Measurements from ENCODE around the gene KRT13. TPM values are rescaled to one million over a fixed set of nuclear protein-coding genes. Genes with fewer than 3 reads are reported as not detected.

KRT13 gene
- polyA plus RNA-seq, 1 donor from 2014 or later = not detected

- no peak overlapping the region for H2AFZ ChIP-seq (ENCODE audit: low read depth, low read length)
- no peaks in the 10 kb centered on the region for H3K79me2 ChIP-seq (replicated peaks; ENCODE audit: insufficient read depth, low read length)
- no peak overlapping the region for H3K4me3 ChIP-seq (ENCODE audit: low read length)
- H3K36me3 ChIP-seq (ENCODE audit: insufficient read depth, low read length) = no peaks in the 10 kb centered on the region
- no peaks in the 10 kb centered on the region for H3K9me3 ChIP-seq (ENCODE audit: low read length)
- H3K27ac ChIP-seq (ENCODE audit: low read length) = no peak overlapping the region
- no peaks in the 10 kb centered on the region for H3K27me3 ChIP-seq (ENCODE audit: insufficient read depth, low read depth, low read length)
- H3K9me2 ChIP-seq (ENCODE audit: insufficient read depth, low read length) = no peaks in the 10 kb centered on the region
- TF ChIP-seq CTCF (IDR thresholded peaks at IDR 0.05; ENCODE audit: poor library complexity, severe bottlenecking) (no peak), RAD21 (conservative IDR thresholded peaks at IDR 0.05) (no peak), REST (IDR thresholded peaks at IDR 0.05; ENCODE audit: borderline replicate concordance) (no peak), EZH2 (IDR thresholded peaks at IDR 0.05; ENCODE audit: borderline replicate concordance, insufficient read depth, low read length, poor library complexity, severe bottlenecking) (no peak), SMC3 (conservative IDR thresholded peaks at IDR 0.05; ENCODE audit: poor library complexity) (no peak), TAF1 (IDR thresholded peaks at IDR 0.05; ENCODE audit: low read depth) (no peak), EP300 (conservative IDR thresholded peaks at IDR 0.05; ENCODE audit: poor library complexity, severe bottlenecking) (no peak), POLR2AphosphoS5 (IDR thresholded peaks at IDR 0.05) (no peak), MXI1 (conservative IDR thresholded peaks at IDR 0.05; ENCODE audit: poor library complexity, severe bottlenecking) (no peak)
- H3K4me2 ChIP-seq (ENCODE audit: low read length) = no peak overlapping the region
- no peaks in the 10 kb centered on the region for H4K20me1 ChIP-seq (ENCODE audit: insufficient read depth)
- no peak overlapping the region for H3K9ac ChIP-seq (ENCODE audit: low read length)
- H3F3A ChIP-seq (ENCODE audit: insufficient read depth, low read length, poor library complexity, severe bottlenecking) = no peaks in the 10 kb centered on the region
These were observed 2.2 kb downstream of the KRT13 start for GRCh38 chr17:41503202-41503601.

- Histone ChIP-seq H3F3A (ENCODE audit: insufficient read depth, low read length, poor library complexity, severe bottlenecking) (no peaks in the 10 kb centered on the region), H3K27ac (ENCODE audit: low read length) (no peak overlapping the region), H3K79me2 (replicated peaks; ENCODE audit: insufficient read depth, low read length) (no peaks in the 10 kb centered on the region), H3K4me2 (ENCODE audit: low read length) (no peak overlapping the region), H4K20me1 (ENCODE audit: insufficient read depth) (no peaks in the 10 kb centered on the region), H3K4me3 (ENCODE audit: low read length) (no peak overlapping the region), H3K27me3 (ENCODE audit: insufficient read depth, low read depth, low read length) (no peaks in the 10 kb centered on the region), H3K9me2 (ENCODE audit: insufficient read depth, low read length) (no peaks in the 10 kb centered on the region), H3K9me3 (ENCODE audit: low read length) (no peaks in the 10 kb centered on the region), H3K9ac (ENCODE audit: low read length) (no peak overlapping the region), H3K36me3 (ENCODE audit: insufficient read depth, low read length) (no peaks in the 10 kb centered on the region), H2AFZ (ENCODE audit: low read depth, low read length) (no peak overlapping the region)
- TF ChIP-seq EZH2 (IDR thresholded peaks at IDR 0.05; ENCODE audit: borderline replicate concordance, insufficient read depth, low read length, poor library complexity, severe bottlenecking) (no peak), TAF1 (IDR thresholded peaks at IDR 0.05; ENCODE audit: low read depth) (no peak), RAD21 (conservative IDR thresholded peaks at IDR 0.05) (no peak), MXI1 (conservative IDR thresholded peaks at IDR 0.05; ENCODE audit: poor library complexity, severe bottlenecking) (no peak)
These were observed 5.1 kb downstream of the KRT13 start for GRCh38 chr17:41500131-41500911.

All from neural cell (in vitro differentiated cells).